VCaP (cell line): ENCODE results near the gene MRPS11.

Experiments
- H3K27ac ChIP-seq: fragments of 450-650 bp; 2 replicates; pipeline ENCODE4 v1.5.1; 2017
- TF ChIP-seq, protein P1 (sequence below): fragments of 450-650 bp; conservative IDR thresholded peaks from 2 replicates; pipeline ENCODE4 v1.5.1; 2017; ENCODE audit warnings: mild to moderate bottlenecking, moderate library complexity

Gene MRPS11

DNA sequence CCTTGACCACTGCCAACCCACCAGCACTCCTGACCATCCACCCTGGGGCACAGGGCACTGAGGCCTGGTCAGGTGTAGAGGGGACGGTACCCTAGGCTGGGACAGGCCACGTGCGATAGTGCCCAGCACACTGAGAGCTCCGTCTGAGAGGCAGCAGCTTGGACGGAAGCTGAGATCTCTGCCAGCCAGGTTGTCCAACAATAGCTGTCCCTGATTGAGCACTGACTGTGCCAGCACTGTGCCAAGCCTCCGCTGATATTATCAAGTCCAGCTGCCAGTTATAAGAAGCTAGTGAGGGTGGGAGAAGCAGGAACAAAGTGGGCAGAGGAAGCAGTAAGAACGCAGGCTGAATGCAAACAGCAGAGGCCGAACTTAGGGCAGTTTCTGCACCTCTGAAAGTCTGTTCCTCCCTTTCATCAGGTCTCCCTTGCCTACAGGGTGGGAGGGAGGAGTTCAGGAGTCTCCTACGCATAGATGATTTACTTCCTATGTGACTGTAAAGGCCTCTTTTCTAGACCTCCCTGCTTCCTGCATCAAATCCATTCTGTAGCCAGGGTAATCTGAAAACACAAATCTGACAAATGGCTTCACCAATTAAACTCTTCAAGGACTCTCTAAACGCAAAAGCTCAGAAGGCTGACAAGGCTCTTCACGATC, 29.7 kb downstream of the MRPS11 start:
- TF ChIP-seq, protein P1, sequence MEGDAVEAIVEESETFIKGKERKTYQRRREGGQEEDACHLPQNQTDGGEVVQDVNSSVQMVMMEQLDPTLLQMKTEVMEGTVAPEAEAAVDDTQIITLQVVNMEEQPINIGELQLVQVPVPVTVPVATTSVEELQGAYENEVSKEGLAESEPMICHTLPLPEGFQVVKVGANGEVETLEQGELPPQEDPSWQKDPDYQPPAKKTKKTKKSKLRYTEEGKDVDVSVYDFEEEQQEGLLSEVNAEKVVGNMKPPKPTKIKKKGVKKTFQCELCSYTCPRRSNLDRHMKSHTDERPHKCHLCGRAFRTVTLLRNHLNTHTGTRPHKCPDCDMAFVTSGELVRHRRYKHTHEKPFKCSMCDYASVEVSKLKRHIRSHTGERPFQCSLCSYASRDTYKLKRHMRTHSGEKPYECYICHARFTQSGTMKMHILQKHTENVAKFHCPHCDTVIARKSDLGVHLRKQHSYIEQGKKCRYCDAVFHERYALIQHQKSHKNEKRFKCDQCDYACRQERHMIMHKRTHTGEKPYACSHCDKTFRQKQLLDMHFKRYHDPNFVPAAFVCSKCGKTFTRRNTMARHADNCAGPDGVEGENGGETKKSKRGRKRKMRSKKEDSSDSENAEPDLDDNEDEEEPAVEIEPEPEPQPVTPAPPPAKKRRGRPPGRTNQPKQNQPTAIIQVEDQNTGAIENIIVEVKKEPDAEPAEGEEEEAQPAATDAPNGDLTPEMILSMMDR, result no peak
- H3K27ac ChIP-seq, result 0 out of 2 replicates have a peak overlapping the region, but pooled peaks have one; percentile 9

DNA sequence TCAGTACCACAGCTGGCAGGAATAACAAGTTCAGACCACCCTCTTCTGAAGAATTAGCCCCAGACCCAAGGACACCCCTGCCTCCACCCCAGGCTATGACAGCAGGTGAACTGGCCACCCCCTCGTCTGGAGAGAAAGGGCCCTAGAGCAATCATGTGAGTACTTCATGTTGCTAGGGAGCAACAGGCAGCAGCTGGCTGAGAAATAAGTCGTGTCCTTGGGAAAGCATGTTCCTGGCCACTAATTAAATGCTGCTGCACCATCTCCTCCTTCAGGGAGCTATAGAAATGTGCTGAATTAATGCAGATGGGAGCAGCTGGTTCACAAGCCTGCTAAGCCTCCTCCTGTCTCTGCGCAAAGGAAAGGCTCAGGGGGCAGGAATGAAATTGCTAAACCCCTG, 31.5 kb downstream of the MRPS11 start:
- H3K27ac ChIP-seq, result no peak overlapping the region
- TF ChIP-seq, protein P1, result no peak

DNA sequence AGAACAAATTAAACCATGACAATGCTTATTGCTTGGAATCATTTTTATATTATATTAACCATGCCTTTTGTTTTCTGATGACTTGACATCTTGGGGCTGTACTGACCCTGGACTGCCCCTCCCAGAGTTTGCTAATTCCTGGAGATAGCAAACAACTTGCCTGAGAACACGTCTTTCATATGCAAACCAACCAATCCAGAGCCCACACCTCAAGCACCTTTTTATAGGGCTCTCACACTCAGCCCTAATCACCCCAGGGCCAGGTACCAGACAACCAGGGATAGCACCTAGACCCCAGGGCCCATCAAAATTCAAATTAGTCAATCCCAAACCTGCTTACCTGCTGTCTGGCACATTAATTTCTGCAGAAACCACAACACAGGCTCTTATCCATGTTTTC, 36.9 kb downstream of the MRPS11 start:
- TF ChIP-seq, protein P1, result no peak

DNA sequence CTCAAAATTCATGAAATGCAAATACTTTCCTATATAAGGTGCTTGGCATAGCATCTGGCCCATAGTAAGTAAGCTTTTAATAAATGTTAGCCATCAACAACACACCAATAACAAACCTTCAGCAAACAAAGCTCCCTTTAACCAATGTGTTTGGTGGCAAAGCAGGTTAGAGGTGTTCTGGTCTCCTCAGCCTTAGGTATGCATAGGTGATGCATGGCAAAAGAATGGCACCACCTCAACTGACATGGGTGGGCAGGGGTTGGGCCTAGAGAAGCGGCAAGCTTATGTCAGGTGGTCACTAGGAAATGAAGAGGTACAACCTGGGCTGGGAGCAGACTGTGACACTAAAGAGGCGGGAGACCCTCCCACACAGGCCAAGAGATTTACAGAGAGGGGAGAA, 38.2 kb downstream of the MRPS11 start:
- TF ChIP-seq, protein P1, result no peak

More for the DNA sequence above, 36.9 kb downstream of the MRPS11 start:
- H3K27ac ChIP-seq, result no peak overlapping the region

DNA sequence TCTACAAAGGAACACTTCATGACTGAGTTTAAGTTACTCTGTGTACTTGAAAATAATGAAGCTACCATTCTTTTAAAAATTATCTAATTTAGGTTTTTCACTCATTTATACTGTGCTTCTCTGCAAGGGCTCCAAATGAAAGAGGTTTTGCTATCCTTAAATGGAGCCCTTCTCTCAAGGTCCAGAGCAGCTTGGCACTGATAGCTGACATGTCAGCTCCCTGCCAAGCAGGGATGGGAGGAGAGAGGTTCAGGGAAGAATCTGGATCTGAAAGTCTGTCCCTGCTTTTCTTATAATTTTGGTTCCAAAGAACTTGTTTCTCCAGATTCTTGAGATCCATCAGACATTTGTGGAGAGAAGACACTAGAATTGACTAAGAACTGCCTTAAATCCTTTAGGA, 39.1 kb downstream of the MRPS11 start:
- no peak overlapping the region for H3K27ac ChIP-seq
- TF ChIP-seq, protein P1, result no peak

More for the DNA sequence above, 38.2 kb downstream of the MRPS11 start:
- H3K27ac ChIP-seq, result no peak overlapping the region

DNA sequence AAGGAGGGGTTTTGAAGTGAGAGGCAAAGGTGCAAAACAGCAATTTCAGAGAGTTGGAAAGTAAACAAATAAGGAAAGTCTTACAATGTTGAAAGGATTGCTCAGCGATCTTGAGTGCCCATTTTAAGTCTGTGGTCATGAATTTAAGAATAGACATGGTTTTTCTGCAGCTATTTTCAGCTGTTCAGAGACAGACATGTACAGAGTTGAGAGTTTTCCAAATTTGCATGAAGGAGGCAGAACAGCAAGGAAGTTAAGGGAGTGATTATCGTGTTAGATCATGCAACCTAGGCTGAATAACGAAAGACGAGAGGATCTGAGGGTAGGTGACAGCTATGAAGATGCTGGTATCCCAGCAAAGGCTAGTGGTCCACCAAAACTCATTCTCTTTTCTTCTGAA, 41.8 kb downstream of the MRPS11 start:
- TF ChIP-seq, protein P1, result no peak
- no peak overlapping the region for H3K27ac ChIP-seq

DNA sequence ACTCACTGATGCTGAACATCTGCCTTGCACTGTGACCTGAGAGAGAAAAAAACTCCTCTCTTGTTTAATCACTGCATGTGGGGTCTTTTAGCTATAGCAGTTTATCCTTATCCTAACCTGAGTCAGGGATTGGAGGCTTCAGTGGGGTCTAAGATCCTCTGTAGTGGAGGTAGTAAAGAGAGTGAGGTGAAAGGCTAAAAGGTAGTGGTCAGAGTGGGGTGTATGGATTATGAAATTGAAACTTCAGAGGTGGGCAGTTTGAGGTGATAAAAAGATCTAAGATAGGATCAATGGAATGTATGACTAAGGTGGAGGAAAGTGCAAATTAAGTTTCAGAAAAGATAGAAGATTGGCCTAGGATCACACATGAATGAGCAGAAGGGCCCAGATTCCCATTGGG, 42.5 kb downstream of the MRPS11 start:
- no peak overlapping the region for H3K27ac ChIP-seq
- TF ChIP-seq, protein P1, result no peak
